IPS DF 4.7 (cell line): Measurements from ENCODE around the gene ASIC2.

ENCODE experiments used
- DNase-seq: peaks from one replicate; pipeline ENCODE4 v3.0.0-alpha.2; 2013; ENCODE audit warnings: low spot score; ENCODE audit errors: extremely low read depth

The ASIC2 gene

DNA sequence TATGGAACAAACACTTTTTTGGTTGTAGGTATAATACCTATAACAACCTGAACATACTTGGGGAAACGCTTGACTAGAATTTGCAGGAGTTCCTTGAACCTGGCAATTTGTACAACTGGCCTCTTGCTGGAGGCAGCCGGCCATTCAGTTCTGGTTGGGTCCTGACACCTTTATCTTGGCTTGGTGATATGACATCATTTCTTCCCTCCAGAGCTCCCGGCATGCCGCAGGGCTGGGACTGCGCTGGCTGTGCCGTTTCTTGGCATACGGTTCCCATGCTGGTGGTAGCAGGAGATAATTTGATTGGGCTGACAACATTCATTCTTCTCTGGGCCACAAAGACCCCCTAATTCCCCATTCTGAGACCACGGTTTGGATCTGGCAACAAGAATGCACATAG is 87.5 kb downstream of the ASIC2 start:
- DNase-seq = no peak

DNA sequence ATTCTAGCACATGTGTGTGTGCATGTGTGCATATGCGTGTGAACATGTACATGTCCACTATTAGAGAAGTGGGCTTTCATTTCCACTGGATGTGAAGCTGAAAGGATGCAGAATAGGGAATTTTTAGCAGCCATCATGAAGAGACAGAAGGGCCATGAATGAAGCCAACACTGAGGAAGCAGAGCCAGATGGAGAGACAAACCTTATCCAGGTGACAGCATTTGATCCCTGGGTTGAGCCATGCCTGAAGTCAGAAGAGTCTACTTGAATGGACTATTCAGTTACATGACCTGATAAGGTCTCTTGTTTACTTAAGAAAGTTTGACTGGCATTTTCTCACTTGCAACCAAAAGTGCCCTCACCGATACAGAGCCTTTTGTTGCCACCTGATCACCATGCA is 88.4 kb downstream of the ASIC2 start:
- no peak for DNase-seq

DNA sequence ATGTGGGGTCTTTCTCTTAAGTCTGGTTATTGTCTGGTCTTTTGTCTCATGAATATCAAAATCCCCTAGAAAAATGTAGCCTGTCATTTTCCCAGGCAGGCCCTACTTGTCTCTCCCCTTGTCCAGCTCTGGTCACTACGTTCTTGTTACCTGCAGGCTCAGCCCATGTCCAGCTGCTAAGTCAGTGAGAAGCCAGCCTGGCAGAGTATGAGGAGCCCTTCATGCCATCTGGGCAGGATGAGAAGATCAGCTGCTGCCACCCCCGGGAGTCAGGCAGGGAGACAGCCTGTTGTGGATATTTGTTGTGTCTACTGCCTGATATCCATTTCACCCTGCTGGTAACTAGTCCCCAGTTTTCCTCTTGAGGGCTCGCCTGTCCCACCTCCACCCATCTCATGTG is 88.9 kb downstream of the ASIC2 start:
- no peak for DNase-seq

DNA sequence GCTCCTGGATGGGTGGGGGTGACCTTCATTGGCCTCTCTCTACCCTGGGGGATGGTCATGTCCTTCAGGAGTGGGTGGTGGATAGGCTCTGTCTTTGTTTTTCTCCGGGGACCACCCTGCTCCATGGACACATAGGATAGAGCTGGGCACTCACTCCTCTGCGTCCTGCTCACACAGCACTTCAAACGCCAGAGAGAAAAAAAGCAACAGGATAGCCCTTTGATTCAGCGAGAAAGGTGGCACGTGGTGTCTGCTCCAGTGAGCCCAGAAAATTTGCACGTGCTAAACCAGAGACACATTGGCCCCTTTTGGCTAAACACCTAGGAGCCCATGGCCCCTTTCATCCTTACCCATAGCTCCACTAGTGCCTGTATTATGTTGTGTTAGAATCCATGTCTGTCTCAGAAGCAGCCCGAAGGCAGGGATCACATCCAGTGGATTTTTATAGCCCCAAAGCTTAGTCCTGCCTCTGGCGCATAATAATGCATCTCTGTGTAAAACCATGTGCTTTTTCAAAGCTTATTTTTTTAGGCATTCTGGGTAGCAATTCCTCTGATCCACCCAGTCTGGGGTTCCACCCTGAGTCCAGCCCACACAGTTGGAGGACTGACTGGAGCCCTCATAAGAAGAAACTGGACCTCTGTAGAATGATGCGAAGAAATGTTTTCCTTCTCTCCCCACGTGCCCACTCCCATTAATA is 90.1 kb downstream of the ASIC2 start:
- no peak for DNase-seq

DNA sequence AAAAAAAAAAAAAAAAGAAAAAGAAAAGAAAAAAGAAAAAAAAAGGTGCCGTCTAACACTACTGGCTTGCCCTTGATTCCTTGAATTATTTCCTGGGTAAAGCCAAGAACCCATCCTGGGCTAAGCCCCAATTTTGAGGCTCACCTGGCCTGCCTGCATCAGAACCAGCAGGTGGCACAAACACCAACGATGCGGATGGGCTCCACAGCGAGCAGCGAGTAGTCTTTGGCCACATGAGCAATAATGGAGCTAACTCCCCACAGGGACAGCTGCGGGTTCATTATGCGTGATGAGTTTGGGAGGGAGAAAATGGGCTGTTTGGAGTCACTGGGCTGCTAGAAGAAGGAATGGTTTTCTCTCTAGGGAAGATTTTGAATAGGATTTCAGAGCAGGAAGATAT is 91.1 kb downstream of the ASIC2 start:
- no peak for DNase-seq

DNA sequence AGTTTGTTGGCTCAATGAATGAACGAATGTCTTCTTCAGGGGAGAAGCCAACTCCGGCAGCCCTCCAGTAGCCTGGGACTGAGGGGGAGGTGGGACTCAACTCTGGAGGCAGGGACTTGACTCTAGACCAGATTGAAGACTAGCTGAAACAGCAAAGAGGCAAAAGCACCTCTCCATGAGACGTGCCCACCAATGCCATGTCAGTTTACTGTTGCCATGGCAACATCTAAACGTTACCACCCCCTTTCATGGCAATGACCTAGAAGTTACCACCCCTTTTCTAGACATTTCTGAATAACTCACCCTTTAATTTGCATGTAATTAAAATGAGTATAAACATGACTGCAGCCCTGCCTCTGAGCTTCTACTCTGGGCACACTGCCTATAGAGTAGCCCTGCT is 91.8 kb downstream of the ASIC2 start:
- no peak for DNase-seq

DNA sequence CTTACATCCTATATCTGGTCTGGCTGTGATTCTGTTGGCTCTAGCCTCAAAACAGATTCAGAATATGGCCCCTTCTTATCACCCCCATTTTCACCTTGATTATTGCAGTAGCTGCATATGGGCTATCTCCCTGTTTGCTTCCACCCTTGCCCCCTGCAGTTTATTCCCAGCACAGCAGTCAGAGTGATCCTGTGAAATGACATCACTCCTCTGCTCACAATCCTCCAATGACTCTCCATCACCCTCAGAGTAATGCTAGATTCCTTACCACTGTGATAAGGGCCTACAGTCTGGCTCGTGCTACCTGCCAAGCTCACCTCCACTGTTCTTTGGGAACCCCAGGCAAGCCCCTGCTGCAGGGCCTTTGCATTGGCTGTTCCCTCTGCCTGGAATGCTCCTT is 92.5 kb downstream of the ASIC2 start:
- DNase-seq = no peak

DNA sequence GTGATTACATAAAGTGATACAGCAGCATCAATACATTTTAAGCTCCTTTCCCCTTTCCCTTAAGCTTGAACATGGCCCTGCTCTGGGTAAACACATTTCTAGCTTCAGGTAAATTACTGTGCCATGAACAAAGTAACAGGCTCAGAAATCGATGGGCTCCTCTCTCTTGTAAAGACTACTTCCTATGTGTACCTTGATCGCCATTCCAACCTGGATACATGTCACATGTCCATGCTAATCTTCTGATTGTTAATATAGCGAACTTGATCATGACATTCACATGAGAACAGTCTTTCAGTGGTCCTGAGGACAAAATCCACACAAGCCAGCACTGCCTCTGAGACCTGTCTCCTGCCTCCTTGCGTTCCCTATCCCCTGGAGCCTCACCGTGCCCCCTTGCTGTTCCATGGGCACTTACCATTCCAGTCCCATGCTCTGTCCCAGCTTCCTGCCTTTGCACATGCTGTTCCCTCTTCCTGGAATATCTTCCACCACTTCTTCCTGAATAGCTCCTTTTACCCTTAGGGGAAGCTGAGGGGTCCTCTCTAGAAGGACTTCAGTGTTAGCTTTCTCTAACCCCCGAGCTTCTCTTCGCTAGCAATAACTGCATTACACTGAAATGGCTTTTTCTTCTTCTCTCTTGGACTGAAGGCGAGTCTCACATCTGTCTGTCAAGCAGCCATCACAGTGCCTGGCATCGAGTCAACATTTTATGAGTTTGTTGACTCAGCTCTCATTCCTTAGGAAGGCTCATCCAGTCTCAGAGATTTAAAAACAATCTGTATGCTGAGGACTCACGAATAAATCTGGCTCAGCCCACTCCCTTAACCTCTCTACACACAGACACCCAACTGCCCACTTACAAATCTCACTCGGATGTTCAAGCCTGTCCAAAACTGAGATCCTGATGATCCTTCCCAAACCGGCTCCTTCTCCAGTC is 93.3 kb downstream of the ASIC2 start:
- DNase-seq = no peak

DNA sequence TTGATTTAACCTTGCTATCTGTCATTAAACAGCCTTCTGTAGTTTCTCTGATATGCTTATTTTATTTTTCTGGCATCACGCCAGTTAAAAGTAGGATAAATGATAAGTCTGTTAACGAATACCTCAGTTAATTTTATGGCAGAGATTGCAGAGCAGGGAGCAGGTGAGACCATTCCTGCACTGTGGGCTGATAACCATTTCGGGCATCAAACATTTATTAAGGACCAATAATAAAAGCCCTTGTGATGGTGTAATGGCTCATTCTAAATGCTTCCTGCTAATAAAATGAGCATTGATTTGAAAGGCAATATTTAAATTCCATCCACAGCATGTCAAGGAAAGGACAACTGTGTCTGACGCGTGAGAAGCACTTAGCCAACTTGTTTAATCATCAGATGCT is 94.1 kb downstream of the ASIC2 start:
- DNase-seq = no peak

DNA sequence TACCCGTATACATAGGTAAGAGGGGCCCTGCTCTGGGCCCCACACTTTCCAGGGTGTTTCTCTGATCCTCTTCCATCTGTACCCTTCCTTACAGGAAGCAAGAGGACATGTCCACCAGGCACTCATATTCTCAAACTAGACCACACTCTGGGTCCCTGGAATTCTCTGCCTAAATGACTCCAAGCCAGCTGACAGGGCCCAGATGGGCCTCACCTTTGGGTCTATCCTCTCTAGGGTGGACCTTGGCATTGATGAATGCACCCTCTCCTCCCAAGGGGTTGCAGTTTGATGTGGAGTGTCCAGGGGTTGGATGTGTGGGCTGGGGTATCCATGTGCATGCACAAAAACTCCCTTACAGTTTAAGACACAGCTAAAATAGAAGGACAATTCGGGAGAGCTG is 95.8 kb downstream of the ASIC2 start:
- no peak for DNase-seq

DNA sequence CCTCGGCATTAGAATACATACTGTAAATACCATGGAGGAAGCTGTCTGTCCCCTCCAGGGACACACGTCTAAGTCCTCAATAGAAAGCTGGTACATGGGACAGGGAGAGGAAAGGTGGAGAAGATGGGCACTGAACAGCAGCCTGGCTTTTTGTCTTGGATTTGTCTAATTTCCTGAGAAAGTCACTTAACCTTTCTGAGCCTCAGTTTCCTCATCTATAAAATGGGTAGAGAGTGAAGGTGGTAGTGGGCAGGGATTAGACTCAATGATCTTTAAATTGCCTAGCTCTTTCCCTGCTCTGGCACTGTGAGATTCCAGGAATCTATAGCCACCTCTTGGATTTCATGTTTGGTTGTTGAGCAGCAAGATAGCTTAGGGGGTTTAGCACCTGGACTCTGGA is 96.2 kb downstream of the ASIC2 start:
- no peak for DNase-seq

DNA sequence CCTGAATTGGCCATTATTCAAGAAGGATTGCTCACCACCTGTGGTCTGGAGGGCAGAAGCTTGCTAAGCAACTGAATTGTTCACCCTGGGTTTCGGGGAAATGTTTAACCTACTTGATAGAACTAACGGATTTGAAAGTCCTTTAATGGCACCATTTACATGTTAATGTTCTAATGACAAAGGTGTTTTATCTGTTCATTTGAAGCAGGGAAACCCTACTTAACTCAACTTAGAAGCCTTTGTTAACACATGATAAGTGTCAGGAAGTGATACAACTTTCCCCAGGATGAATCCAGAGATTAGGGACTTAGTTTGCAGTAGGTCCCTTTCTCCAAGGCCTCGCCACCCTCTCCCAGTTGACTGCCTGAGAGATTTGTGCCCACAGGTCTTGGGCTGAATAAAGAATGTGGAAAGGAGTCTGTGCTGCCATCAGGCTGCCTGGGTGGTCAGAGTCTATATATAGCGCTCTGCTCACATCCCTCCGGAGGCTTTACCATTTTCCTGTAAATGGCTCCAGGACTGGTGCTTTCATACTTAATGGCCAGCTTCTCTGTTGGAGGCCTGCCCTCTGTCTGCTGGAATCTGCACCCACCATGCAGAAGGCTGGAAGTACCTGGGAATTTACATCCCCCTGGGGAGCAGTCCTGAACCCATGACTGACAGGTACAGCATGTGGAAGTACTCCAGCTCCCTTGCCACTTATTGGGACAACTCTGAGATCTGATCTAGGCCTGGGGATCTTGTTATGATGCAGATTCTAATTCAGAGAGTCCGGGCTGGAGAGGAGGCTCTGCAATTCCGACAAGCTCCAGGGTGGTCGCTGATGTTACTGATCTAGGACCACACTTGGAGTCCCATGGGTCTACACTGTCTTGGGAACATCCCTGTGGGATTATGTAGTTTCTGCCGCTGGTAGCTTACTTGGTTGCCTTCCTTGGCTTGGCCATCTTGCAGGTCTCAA is 99.9 kb downstream of the ASIC2 start:
- DNase-seq = peak; percentile 76

DNA sequence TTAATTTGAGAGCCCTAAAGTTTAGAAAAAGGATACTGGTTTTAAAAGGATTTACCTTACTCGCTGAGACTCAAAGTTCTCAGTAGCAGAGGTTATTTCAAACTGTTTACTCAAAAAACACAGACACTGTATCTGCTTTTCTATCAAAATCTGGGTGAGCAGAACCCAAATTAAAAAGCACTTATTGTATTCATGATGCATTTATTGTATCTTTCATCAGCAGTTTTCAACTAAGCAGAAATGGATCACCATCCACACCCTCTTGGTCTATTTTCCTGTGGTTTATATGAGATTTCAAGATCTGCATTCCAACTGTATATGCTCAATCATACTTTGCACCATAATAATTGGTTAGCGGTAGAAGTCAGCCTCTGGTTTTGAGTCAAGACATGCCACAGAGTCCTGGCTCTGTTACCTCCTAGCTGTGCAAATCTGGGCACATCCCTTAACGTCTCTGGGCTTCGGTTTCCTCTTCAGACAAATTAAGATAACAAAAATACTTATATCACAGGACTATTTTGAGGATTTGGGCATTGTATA is 109.5 kb downstream of the ASIC2 start:
- DNase-seq = no peak

DNA sequence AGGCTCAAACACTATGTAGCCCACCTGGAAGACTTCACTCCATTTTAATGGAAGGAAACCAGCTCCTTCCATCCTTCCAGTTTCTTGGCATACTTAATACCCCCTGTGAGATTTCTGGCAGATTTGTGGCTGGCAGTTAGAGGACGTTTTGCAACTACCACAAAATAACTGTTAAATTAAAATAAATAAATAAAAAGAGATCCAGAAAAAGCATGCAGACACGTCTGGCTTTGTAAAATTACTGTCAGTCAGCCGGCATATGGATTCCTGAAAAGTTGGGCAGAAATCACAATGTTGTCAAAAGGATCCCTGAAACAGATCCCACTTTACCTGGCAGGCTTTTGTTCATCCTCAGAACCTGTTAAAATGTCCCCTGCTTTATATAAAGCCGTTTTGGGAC is 113.9 kb downstream of the ASIC2 start:
- no peak for DNase-seq

DNA sequence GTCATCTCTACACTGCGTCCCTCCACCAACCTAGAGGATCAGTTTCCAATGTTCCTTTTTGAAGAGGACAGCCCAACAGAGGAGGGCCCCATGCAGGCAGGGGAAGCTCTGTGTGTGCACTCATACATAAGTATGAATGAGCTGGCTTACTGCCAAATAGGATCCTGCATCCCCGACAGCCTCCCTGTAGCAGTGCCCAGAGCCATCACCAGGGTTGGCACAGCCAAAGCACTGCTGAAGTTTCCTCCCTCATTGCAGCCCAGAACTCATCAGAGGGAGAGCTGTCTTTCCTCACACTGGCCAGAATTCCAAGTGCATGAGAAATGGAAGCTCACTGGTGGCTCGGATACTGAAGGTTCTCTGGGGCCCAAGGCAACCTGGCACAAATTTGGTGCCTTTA is 114.4 kb downstream of the ASIC2 start:
- DNase-seq = no peak

DNA sequence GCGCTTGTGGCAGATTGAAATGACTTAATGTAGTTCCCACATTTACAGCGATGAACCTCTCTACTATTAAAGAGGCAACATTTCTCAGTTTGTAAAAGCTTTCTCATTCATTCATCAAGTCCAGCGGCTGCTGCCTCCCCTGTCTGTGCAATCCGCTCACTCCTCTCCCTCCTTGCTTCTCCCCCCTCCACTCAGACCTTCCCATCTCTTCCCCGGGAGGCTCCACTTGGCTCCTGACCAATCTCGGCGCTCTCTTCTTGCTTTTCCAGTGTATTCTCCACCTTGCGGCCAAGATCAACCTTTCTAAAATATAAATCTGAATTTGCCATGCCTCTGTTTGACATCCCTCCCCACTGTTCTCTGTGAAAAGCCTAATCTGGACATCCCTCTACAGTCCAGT is 117.5 kb downstream of the ASIC2 start:
- no peak for DNase-seq

DNA sequence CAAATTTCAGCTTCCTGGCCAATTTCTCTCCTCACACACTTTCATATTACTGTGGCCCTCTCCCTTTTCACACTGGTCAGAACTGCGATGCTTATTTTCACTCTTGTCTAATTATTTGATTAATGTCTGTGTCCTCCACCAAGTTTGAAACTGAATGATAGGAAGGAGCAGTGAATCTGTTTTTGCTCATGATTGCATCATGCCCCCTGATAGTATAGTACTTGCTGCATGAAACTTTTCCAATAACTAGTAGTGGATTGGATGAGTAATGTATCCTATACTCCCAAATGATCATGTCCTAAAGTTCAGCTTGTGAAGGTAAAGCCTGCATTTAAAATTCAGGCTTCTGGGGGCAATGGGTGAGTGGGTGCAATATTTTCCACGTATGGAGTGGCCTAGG is 121.2 kb downstream of the ASIC2 start:
- no peak for DNase-seq

DNA sequence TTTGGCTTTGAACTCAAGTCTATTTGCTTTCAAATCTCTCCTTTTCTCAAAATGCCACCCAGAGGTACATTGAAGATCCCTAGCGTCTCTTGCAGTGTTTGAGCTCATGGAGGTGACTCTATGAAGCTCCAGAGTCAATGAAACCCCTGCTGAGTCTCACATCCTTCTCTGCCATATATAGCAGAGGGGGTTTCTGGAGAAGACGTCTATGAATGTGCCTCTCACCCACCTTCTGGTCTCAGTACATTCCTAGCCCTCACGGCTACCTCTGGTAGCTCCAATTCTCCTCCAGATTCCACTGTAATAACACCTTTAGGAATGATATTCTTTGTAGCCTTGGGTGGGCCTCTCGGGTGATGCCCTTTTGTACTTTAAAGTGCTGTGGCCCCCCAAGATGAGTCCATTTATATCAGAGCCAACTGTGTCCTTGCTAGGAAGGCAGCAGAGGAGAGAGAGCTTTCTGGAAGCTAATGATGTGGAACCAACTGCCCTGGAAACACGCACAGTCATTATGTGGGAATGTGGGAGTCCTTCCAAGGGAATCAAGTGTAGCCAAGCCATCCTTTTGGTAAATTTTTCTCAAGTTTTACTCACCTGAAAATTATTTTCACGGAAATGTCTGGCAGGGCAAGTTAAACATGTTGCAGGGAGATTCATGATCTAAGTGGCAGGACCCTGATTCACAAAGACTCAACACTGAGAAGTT is 123.4 kb downstream of the ASIC2 start:
- no peak for DNase-seq

DNA sequence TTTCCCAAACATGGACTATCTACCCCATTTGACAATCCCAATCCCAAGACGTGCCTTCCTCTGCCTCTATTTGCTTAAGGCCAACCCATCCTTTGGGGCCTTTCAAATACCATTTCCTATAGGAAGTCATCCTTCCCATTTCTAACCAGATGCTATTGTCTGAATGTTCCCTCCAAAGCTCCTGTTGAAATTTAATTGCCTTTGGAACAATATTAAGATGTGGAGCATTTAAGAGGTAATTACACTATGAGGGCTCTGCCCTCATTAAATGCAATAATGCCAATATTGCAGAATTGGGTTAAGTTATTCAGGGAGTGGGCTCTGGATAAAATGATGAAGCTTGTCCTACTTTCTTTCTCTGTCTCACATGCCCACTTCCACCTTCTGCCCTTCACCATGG is 125.4 kb downstream of the ASIC2 start:
- DNase-seq = no peak

DNA sequence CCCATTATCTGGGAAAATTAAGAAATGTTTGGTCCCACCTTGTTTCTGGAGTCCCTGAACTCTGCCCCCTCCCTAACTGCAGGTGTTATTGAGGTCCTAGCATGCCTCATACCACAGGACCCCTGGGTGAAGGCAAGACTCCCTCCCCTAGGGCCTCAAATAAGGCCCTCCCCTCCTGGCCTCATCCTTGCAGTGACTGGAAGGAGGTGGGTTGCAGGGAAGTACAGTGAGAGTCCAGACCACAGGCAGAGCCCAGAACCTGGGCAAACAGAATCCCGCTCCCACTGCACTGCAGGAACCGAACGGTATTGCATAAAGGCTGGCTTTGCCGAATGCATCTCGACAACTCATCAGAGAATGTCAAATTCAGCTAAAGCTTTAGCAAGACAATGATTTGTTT is 126.6 kb downstream of the ASIC2 start:
- no peak for DNase-seq
